Activated CD8-positive, alpha-beta memory T cell treated with anti-CD3 and anti-CD28 coated beads for 1 hour (primary cell): Measurements from ENCODE around the gene KRT78.

Experiments
- DNase-seq, 2 donors: peaks; one replicate each; pipeline ENCODE4 v3.0.0-alpha.2; 2020; ENCODE audit warnings: low read depth in 1 of 2; ENCODE audit errors: extremely low read depth in 1 of 2

The KRT78 gene

DNA sequence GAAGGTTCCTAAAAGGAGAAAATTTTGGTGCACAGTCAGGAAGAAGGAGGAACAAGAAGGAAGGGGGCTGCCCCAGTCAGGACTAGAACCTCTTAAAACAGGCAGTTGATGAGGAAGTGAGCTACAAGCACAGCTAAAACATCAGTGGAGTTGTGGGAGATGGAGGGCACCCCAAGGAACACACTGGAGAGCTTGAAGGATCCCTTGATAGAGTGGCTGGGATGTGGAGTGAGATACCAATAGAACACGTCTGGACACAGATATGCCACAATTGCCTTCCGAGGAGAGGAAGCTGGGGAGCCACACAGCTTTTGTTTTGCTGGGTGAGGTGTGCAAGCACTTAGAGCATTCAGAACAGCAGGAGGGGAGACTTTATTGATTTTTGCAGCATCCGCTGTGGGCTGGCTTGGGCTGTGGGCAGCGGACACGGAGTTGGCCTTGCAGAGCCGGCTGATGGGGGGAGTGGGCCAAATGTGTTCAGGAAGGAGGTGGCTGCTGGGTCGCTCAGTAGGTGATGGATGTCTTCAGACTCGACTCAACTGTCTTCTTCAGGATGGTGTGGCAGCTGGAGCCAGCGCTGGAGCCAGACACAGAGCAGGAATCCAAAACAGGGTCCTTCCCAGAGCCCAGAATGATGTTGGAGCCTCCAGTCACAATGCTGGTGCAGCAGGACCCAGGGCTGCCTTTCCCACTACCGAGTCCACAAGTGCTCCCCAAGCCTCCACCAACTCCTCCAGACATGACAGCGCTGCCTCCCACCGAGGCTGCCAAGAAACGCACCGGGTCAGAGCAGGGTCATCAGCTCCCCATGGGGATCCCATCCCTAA lies 10.0 kb downstream of the KRT78 start:
- no peak for DNase-seq

DNA sequence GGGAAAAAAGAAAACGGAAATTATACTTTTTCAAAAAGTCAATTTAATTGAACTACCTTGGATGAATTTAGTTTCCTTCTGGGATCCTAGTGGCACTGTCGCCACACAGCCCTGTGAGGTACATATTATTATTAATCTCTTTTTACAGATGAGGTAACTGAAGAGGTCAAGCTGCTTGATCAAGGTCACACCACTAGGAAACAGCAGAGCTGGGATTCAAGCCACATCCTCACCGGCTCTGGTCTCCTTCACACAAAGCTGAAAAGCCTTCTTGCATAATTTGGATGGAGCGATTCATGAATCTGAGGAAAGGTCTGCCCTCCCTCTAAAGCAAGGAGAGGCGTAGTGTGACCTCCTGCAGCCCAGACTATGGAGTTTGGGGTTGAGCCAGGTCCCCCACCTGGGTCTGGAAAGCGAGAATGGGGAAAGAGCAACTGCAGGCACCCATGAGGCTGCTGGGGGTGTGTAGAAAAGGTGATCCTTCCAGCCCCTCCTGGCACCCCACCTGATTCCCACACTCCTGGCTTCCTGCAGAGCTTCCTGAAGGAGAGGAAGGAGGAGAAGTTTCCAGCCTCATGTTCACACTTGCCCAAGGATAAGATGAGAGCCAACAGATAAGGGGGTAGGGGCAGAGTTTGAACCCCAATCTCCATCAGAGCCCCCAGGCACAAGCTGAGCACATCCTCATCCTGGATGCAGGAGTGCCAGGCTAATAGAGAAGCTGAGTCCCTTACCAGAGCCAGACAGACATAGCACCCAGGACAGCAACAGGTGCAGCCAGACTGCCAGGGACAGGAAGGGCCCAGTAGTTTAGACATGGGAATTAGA lies 10.8 kb downstream of the KRT78 start:
- DNase-seq: no peak

DNA sequence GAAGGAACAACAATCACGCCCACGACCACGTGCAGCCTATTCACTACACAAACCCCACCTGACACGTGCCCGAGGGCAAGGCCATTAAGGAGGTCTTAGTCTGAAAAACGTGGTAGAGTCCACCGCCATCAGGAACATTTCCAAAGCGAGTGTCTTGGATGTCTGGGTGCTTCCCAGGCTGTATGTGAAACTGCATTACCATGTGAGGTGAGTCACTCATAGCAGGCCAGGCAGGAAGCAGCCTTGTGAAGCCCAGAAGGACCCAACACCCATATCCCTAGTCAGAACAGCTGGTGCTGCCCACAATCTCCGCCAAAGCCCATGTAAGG lies 11.4 kb downstream of the KRT78 start:
- no peak for DNase-seq

DNA sequence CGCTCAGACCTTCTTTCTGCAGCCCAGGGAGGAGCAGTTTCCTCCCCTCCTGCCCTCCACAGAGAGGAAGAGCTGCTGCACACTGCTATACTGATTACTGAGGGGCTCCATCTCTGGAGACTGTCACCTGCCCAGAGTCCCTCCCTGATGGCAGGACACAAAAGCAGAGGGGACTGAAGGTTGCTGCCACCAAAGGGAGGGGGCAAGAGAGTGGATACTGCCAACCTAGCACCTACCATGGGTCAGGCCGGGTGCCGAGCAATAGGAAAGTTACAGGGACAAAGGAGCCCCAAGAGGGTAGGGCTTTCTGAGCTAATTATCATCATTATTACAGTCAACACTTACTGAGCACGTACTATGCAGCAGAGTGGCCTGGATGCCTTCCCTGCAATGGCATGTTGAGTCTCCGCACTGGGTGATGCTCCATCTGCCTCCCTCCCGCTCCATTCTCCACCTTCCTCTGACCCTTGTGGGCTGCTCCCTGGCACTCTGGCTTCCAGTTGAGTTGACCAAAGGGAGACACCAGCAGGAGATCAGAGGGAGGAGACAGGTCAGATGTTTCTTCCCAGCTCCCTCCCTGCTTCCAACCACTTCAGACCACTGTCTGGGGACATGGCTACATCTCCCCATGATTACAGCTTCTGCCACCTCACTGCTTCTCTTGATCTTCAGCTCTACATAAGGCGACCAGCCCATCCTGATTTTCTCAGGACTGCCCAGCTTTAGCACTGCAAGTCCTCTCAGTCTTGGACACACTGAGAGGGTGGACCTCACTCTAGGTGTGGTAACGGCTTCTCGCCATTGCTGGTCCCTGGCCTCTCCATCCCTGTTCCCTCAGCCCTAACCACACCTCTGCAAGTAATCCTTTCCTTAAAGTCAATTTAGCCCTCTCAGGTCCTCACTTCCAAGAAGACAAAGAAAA lies 12.0 kb downstream of the KRT78 start:
- no peak for DNase-seq

DNA sequence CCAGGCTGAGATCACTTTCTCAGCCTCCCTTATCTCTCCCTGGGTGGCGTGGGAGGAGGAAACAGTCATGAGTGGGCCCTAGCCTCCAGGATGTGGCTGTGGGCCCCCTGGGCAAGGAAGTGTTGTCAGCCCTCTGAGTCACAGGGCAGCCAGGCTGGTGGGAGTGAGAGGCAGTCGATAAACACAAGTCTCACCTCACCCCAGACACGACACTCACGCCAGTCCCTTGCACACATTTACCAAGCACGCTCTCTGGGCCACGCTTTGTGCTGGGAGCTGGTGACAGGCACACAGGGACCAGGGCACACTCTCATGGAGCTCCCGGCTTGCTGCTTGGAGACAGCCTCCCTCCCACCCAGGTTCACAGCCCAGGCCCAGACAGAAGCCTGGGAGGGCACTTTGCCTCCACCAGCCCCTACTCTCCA lies 12.7 kb downstream of the KRT78 start:
- DNase-seq: peak; percentile 35 to 39

DNA sequence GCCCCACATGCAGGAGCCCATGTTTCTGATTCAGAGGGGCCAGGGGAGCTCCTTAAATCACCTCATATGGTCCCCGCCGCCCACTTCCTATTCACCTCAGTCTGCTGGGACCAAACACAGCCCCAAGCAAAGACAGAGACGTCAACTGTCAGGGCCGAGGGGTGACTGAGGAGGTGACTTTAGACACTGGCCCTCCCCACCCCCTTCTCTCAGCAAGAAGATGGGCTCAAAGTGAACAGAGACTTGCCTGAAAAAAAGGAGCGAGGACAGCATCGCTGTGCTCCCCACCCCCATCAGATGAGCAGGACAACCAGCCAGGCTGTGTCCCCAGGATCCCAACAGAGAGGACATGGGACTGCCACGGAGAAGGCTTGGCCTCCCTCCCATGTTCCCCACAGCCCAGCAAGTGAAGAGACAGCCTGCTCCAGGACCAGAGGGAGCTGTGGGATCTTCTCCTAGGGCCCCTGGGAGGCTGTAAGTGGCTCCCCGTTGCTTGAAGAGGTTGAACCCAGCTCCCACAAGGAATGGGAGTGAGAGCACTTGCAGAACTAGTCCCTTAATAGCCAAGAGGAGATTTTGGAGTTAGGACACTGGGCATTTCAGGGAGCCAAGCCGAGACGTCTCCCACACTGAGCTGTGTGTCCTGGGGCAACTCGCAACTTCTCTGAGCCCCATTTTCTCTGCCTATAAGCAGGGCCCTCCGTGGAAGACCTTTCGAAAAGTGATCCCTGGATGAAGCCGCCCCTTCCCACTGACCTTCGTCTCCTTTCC lies 13.3 kb downstream of the KRT78 start:
- no peak for DNase-seq

DNA sequence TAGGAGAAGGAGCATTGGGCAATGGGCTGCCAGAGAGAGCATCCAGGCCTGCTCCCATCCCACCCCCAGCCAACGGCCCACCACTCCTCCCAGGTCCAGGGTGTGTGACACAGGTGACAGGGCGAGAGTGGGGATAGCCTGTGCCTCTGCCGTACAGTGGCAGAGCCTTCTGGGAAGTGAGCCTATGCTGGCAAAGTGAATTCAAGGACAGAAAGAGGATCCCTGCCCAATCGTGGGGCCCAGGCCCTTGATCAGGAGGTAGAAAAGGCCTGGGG lies 14.1 kb downstream of the KRT78 start:
- no peak for DNase-seq

DNA sequence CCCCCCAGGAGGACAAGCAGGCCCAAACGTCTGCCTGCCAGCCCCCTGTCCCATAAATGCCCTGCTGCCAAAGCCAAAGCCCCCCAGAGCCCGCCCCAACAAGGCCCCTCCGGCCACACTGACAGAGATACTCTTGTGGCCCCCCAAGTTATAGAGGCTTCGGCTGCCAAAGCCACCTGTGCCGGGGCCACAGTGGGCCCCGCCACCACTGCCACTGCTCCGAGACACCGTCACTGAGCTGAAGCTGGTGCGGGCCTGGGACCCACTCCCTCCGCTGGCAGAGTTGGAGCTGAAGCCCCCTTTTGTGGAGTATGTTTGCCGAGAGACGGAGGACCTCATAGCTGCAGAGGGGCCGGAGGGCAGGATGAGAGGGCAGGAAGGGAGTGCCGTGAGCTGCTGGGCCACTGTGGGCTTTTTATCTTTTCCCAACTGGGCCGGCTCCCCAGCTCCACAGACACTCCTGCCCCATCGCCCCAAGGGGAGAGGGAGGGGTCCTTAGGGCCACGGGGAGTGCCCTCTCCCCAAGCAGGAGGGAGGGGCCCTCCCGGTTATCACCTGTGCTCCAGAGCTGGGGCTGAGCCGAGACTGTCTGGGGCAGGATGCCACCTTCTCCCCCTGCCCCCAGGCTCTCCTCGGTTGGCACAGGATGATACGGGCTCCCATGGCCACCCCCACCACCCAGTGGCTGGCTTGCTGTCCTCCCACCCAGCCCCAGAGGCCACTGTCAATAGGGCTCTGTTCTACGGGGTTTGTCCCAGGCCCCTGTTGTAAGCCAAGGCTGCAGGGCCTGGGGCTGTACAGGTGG lies 14.7 kb downstream of the KRT78 start, which contains the start of gene KRT79:
Gene KRT79 (minus strand): TSS at position 390 of the 805 bp plus-strand sequence. CDS start 51 bp downstream, at position 339.
- DNase-seq: no peak

DNA sequence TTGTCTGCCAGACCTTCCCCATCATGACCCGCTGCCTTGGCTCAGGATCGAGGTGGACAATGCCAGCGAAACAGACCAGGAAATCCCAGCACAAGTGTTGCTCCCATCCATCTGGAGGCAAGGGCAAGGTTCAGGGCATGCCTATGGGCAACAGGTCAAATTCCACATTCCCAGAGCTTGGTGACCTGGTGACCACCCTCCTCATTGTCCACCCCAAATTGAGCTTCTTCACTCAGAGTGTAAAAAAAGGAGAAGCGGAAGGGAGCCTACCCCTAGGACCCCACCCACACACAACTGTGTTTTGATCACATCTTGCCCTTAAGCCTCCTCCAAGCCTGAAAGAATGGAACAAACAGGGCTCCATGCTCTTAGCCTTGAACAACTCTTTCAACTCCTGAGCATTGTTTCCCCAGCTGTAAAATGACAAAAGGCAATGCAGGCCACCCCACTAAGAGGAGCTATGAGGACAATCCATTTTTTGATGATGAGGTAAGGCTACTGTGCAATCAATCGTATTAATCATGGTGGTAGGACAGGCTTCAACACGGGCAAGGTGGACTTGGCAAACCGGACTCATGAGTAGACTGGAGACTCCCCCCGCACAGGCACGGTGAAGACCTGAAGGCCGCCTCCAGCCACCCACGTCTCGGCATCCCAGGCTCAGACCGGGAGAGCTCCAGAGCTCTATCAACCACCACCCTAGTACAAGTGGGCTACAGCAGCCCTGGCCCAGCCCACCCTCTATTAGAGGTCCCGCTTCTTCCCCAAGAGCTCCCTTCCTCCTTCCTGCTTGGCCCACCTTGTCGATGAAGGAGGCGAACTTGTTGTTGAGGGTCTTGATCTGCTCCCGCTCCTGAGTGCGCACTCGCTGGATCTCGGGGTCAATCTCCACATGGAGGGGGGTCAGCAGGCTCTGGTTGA lies 15.5 kb downstream of the KRT78 start:
- no peak for DNase-seq

DNA sequence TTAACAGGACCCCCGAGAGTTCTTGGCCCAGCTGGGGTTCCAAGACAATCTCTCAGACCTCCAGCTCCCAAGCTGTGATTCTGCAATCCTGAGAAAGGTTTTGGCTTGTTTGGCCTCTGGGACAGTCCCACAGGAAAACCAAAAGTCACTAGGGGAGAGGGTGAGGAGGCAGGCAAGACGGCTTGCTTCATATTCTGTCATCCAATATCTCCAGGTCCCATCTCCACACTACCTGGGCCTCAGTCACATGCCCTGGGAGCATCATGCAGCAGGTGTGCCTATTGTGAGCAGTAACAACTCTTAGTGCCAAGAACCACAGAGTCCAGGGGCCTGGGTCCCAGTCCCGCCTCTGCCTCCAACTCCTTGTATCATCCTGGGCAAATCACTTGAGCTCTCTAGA lies 16.3 kb downstream of the KRT78 start:
- no peak for DNase-seq

DNA sequence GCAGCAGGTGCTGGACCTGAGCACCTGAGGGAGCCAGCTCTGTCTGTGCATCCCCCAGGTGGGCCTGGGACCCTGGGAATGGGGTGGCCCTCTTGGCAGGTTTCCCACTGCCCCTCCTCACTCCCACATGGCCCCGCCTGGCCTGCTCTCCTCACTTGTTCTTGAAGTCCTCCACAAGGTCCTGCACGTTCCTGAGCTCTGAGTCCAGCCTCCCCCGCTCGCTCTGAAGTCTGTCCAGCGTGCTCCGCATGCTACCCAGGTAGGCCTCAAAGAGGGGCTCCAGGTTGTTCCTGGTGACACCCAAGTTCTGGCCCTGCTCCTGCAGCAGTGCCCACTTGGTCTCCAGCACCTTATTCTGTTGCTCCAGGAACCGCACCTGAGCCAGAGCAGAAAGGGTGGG lies 17.5 kb downstream of the KRT78 start:
- DNase-seq: no peak

DNA sequence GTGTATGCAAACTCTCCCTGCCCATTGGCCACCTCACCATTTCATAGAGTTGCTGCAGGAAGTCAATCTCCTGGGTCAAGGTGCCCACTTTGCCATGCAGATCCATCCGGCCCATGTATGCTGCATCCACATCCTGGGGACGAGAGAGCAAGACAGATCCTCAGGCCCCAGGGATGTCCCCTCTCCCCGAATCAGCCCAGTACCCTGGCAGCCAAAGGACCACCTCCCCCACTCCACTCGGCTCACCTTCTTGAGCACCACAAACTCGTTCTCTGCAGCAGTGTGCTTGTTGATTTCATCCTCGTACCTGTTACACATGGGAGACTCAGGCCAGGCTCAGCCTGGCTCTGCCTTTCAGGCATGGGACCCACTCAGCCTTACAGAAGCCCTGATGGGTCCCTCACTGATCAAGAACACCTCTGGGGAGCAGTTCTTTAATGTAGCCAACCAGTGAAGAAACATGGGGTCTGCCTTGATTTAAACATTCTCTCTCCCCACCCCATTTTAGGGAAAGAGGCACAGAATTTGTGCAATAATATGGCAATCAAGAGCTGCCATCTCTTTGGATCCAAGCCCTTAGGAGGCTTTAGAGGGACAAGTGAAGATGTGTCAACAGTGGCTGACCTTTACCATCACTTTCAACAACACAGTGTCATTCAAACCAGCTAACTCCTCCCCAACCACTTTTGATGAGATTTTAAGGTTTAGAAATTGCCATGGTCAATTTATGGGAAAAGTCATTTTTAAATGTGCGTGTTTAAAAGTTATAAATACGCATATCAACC lies 18.6 kb downstream of the KRT78 start:
- no peak for DNase-seq

DNA sequence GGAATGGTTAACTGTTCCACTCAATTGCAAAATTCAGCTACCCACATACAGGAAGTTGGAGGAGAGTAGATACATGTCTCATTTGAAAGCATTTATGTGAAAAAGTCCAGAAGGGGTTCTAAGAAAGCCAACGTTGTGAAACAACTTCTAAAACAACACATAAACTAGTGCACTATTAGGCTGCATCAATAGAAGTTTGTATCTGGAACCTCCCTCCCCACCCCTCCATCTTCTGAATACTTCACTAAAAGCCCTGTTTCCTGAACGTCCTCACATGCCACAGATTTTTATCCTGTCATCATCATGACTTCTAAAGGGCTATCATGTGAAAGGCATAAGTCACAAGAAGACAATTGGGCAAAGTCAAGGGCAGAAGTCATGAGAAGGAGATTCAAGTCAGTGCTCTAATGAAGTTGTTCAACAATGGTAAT lies 20.2 kb downstream of the KRT78 start:
- DNase-seq: no peak

DNA sequence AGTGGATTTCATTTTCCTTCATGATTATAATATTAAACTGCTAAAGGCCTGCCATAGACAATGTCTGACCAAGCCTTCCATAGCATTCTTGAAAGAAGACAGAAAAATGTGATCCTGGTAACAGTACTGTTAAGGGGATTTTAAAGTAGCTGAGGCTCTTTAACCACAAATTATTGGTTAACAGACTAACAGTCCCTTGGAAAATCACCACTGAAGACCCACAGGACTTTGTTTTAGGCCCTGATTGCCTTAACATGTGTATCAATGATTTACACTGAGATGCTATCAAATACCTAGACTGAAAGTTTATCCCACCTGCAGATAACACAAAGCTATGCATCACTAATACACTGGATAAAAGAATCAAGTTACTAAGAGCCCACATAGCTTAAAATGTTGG lies 20.6 kb downstream of the KRT78 start:
- no peak for DNase-seq

DNA sequence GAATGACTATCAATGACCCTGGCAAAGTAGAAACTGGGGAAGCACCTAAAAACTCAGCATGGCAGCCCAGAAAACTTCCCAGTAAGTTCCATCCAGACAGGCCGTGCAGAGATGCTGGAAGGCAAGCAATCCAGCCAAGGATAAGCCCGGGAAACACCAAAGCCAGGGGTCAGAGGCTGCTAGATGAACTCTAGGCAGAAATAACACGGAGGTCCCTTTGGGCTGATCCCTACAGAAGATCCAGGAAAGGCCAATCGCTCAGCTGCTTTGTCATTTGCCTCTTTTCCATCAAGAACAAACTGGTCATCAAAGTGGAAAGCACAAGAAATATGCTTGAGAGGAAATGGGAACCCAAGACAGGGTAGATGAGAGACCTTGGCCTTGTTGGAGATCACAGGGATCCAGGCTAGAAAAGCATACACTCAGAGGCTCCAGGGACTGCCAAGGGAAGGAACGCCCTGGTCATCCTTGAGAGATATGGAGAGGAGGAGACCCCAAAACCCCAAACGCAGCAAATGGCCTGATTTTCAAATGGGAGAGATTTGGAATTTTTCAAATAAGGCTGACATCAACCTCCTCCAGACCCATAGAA lies 21.2 kb downstream of the KRT78 start:
- DNase-seq: no peak

DNA sequence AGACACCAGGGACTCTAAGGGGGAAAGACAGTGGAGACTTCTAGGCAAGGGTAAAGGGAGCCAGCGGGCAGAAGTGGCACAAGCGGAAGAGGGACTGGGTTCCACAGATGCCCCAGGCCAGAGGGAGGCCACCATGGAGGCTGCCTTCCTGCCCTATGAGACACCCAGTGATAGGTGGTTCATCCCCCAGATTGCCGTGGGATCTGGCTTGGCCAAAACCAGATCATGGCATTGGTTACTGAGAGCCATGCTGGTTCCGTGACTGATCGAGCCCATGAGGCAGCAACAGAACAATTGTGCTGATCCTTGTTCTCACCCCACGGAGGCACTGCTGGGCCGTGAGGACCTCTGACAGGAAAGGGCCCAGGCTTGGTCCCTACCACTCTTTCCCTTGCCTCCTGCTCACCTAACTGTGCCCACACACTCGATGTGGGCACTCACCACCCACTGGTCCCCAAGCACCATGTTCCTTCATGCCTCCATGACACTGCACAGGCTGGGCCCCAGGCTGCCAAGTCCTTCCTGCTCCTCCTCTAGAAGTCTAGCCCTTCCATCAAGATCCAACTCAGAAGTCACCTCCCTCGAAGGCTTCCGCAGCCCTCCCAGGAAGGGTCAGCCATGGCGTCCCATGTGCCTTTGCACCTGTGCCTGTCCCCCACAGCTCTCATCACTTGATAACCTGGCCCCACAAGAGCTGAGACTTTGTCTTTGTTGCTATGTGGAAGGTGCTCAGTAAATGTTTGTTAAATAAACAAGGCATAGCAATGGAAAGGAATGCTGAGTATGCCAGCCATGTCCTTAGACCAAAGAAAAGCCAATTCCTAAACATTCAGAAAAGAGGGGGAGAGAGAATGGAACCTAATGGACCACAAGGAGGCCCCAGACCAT lies 21.9 kb downstream of the KRT78 start:
- DNase-seq: no peak

DNA sequence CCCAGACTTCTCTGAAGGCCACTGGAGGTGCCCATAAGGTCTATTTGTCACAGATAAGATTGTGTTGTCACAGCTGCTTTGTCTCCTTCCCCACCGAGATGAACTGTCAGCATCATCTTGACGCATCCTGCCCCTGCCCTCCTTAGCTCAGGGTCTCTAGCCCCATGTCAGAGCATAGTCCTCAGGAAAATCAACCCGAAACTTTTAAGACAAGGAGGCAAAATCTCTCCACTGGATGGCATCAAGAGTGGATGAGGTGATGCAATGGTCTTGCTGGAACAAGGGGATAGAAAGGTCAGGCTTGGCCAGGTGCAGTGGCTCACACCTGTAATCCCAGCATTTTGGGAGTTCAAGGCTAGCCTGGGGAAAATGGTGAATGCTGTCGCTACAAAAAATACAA lies 22.8 kb downstream of the KRT78 start:
- no peak for DNase-seq
